Left kidney (tissue), 2 donors: ENCODE results near the gene ARMC7. TPM values are rescaled to one million over a fixed set of nuclear protein-coding genes. Genes with fewer than 3 reads are reported as not detected.
"Not testable (repeated sequence)": the region's sequence is repeated elsewhere in the genome, so short reads cannot be mapped to it uniquely, and the experiment has no call there.

Source experiments
- DNase-seq: peaks from one replicate; pipeline ENCODE4 v3.0.0-alpha.2; 2013
- polyA plus RNA-seq: library from polyadenylated mRNA; unstranded; fragments of 120-200 nt; gene quantifications from one replicate; pipeline ENCODE4 v1.2.1, GENCODE V29; 2013; ENCODE audit not compliant: insufficient read length

Gene ARMC7
- polyA plus RNA-seq, 1 donor, result 14.0 TPM

GRCh38 chr17:75152922-75153779 lies 43.4 kb downstream of the ARMC7 start:
- peak; percentile 37 for DNase-seq

GRCh38 chr17:75153780-75154194 lies 44.0 kb downstream of the ARMC7 start:
- DNase-seq, result peak; percentile 46

- DNase-seq, result peak; percentile 99
These were observed 44.7 kb downstream of the ARMC7 start, which contains the start of gene JPT1 for GRCh38 chr17:75154195-75155106. JPT1 (minus strand) TSS chr17:75154512; CDS start chr17:75154397, 115 bp downstream.

- DNase-seq, result no peak
These were observed 45.4 kb downstream of the ARMC7 start for GRCh38 chr17:75155191-75155601.

- DNase-seq, result not testable (repeated sequence)
These were observed 48.7 kb downstream of the ARMC7 start for GRCh38 chr17:75158480-75158879.

- DNase-seq, result no peak
These were observed 49.6 kb downstream of the ARMC7 start for GRCh38 chr17:75159196-75160031.

- DNase-seq, result no peak
These were observed 50.4 kb downstream of the ARMC7 start for GRCh38 chr17:75160211-75160610.

GRCh38 chr17:75163074-75163473 lies 53.3 kb downstream of the ARMC7 start:
- no peak for DNase-seq

GRCh38 chr17:75164606-75165005 lies 54.8 kb downstream of the ARMC7 start:
- DNase-seq, result not testable (repeated sequence)

- no peak for DNase-seq
These were observed 59.2 kb downstream of the ARMC7 start for GRCh38 chr17:75168998-75169397.

GRCh38 chr17:75173526-75173925 lies 63.8 kb downstream of the ARMC7 start:
- DNase-seq, result no peak

- no peak for DNase-seq
These were observed 65.2 kb downstream of the ARMC7 start for GRCh38 chr17:75174996-75175395.

GRCh38 chr17:75176625-75177024 lies 66.9 kb downstream of the ARMC7 start:
- no peak for DNase-seq

- no peak for DNase-seq
These were observed 68.7 kb downstream of the ARMC7 start for GRCh38 chr17:75178453-75178852.

Other genes starting within 250 kb of the ARMC7 start
- 6.5 TPM for gene FDXR, start 237.0 kb upstream of the ARMC7 start, polyA plus RNA-seq
- 0.80 TPM for gene FADS6, start 216.3 kb upstream of the ARMC7 start, polyA plus RNA-seq
- gene USH1G, start 186.7 kb upstream of the ARMC7 start, polyA plus RNA-seq, result 0.70 TPM
- gene OTOP2, start 185.7 kb upstream of the ARMC7 start, polyA plus RNA-seq, result not detected
- gene OTOP3, start 174.1 kb upstream of the ARMC7 start, polyA plus RNA-seq, result not detected
- 10.8 TPM for gene HID1, start 137.2 kb upstream of the ARMC7 start, polyA plus RNA-seq
- 8.0 TPM for gene CDR2L, start 122.3 kb upstream of the ARMC7 start, polyA plus RNA-seq
- 28.0 TPM for gene MRPL58, start 97.3 kb upstream of the ARMC7 start, polyA plus RNA-seq
- gene ATP5PD, start 63.0 kb upstream of the ARMC7 start, polyA plus RNA-seq, result 325 TPM
- 30.4 TPM for gene KCTD2, start 62.7 kb upstream of the ARMC7 start, polyA plus RNA-seq
- 29.5 TPM for gene SLC16A5, start 22.0 kb upstream of the ARMC7 start, polyA plus RNA-seq
- gene NT5C, start 21.8 kb downstream of the ARMC7 start, polyA plus RNA-seq, result 40.0 TPM
- 86.1 TPM for gene JPT1, start 44.5 kb downstream of the ARMC7 start, polyA plus RNA-seq
- 705 TPM for gene SUMO2, start 73.0 kb downstream of the ARMC7 start, polyA plus RNA-seq
- gene NUP85, start 95.7 kb downstream of the ARMC7 start, polyA plus RNA-seq, result 84.0 TPM
- 49.1 TPM for gene GGA3, start 151.6 kb downstream of the ARMC7 start, polyA plus RNA-seq
- 73.9 TPM for gene MRPS7, start 151.9 kb downstream of the ARMC7 start, polyA plus RNA-seq
- 19.2 TPM for gene MIF4GD, start 161.3 kb downstream of the ARMC7 start, polyA plus RNA-seq
- 7.2 TPM for gene SLC25A19, start 179.5 kb downstream of the ARMC7 start, polyA plus RNA-seq